ENCODE measurements around the gene PGBD1.

GRCh38 chr6:28243946-28244345 is 37.4 kb upstream of the PGBD1 start:
- TF ChIP-seq EZH2 (IDR thresholded peaks at IDR 0.05; ENCODE audit: borderline replicate concordance, insufficient read depth, low read depth, low read length, poor library complexity, severe bottlenecking) (no peak), CTCF (IDR thresholded peaks at IDR 0.05) (no peak)

All from B cell (primary cell).